Measurements from ENCODE around the gene ACSL1.

ACSL1 gene

DNA sequence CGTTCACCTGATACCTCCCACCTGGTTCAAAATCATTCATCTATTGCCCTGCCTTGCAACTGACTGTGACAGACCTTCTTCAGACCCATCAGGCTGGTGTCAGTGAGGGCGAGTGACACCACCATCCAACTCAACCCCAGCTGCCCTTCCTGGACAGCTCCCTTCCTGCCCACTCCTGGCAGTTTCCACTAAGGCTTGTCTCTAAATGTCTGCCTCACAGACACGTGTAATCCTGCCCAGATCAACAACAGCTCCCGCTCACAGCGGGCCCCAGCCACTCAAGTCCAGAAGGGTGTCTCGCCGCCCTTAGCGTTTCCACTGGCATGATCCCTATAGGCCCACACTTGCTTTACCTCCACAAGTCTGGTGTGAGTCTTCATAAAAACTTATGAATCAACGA, 28.9 kb downstream of the ACSL1 start:
- no peak overlapping the region for H3K9ac ChIP-seq (ENCODE audit: low read depth, low read length)
- no peaks in the 10 kb centered on the region for H3K9me3 ChIP-seq (replicated peaks; ENCODE audit: low read length)
- no peak overlapping the region for H3K4me3 ChIP-seq (ENCODE audit: low read length)
- H3K4me1 ChIP-seq (ENCODE audit: control insufficient read depth, insufficient read depth, low read length), result peaks cover 25% of the 10 kb centered on the region
- H3K36me3 ChIP-seq (ENCODE audit: insufficient read depth, low read length), result peaks cover 4% of the 10 kb centered on the region
- H3K27me3 ChIP-seq (ENCODE audit: control insufficient read depth, insufficient read depth, low read length), result no peaks in the 10 kb centered on the region
- H3K4me2 ChIP-seq (ENCODE audit: low read length), result no peak overlapping the region

DNA sequence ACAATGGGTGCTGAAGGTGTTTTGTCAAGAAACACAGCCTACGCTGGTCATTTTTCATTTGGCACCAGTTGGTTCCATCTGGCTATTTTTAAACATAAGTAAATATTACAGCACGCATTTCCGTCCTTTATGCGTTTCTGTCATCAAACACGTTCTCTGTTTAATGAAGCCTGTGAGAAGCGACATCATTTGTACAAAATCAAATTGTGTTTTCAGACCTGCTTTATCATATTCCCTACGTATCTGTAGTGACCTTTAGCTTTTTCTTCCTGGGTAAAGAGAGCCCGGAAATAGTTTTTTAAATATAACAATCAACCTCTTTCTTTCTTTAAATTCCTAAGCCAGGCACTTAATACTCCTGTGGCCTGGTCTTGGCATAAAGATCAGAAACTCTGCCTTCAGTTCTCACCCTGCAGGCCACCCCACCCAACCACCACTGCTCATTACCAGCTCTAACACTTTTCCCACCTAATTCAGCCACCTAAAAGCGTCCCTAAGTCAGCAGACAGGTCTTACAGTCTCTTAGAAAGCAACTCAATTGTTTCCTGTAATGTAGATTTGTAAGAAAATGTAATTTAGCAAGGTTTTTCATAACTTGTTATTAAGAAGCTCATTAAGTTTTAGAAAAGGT, 30.4 kb downstream of the ACSL1 start:
- H3K4me3 ChIP-seq (ENCODE audit: low read length), result no peak overlapping the region
- H3K9ac ChIP-seq (ENCODE audit: low read depth, low read length), result no peak overlapping the region
- peaks cover 4% of the 10 kb centered on the region for H3K36me3 ChIP-seq (ENCODE audit: insufficient read depth, low read length)
- H3K4me1 ChIP-seq (ENCODE audit: control insufficient read depth, insufficient read depth, low read length), result peaks cover 16% of the 10 kb centered on the region
- no peaks in the 10 kb centered on the region for H3K27me3 ChIP-seq (ENCODE audit: control insufficient read depth, insufficient read depth, low read length)
- no peak overlapping the region for H3K4me2 ChIP-seq (ENCODE audit: low read length)
- H3K9me3 ChIP-seq (replicated peaks; ENCODE audit: low read length), result no peaks in the 10 kb centered on the region

DNA sequence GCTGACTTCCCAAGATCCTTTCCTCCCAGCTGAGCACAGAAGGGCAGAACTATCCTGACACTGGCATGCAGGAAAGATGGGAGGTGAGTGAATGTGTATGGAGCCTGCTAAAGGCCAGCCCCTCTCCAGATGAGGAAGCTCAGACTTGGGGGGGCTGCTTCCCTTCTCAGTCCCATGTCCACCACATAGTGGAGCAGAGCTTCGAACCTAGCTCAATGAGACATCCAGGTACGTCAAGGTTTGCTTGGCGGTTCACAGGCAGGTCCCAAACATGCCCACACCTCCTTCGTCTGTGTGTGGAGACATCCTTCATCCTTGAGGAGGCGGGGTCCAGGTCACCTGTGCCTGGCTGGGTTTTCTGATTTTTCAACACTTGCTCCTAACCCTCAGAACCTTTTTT, 31.3 kb downstream of the ACSL1 start:
- Histone ChIP-seq H3K9ac (ENCODE audit: low read depth, low read length) (no peak overlapping the region), H3K4me2 (ENCODE audit: low read length) (no peak overlapping the region), H3K27me3 (ENCODE audit: control insufficient read depth, insufficient read depth, low read length) (no peaks in the 10 kb centered on the region), H3K4me1 (ENCODE audit: control insufficient read depth, insufficient read depth, low read length) (peaks cover 16% of the 10 kb centered on the region), H3K36me3 (ENCODE audit: insufficient read depth, low read length) (peaks cover 4% of the 10 kb centered on the region), H3K4me3 (ENCODE audit: low read length) (no peak overlapping the region), H3K9me3 (replicated peaks; ENCODE audit: low read length) (no peaks in the 10 kb centered on the region)

DNA sequence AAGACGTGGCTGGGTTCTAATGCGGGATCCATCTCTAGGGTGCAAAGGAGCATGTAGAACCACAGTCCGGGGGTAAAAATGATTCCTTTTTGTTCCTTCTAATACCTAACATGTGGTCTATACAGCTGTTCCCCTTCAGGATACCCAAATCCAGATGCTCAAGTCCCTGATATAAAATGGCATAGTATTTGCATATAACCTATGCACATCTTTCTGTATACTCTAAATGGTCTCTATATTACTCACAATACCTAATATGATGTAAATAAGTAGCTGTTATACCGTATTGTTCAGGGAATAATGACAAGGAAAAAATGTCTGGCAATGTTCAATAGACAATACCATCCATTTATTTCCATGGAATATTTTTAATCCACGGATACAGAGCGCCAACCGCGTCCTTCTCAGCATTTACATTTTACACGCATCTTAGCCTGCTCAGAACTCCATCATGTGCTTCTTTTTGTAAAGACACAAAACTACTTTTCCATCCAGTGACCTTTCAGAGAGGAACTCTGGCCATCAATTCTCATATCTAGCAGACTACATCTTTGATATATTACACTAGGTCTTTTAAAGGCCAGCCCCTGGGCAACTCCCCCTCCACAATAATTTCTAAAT, 31.9 kb downstream of the ACSL1 start:
- Histone ChIP-seq H3K9me3 (replicated peaks; ENCODE audit: low read length) (no peaks in the 10 kb centered on the region), H3K4me1 (ENCODE audit: control insufficient read depth, insufficient read depth, low read length) (peaks cover 16% of the 10 kb centered on the region), H3K4me3 (ENCODE audit: low read length) (no peak overlapping the region), H3K27me3 (ENCODE audit: control insufficient read depth, insufficient read depth, low read length) (no peaks in the 10 kb centered on the region), H3K9ac (ENCODE audit: low read depth, low read length) (no peak overlapping the region), H3K36me3 (ENCODE audit: insufficient read depth, low read length) (peaks cover 4% of the 10 kb centered on the region), H3K4me2 (ENCODE audit: low read length) (no peak overlapping the region)

DNA sequence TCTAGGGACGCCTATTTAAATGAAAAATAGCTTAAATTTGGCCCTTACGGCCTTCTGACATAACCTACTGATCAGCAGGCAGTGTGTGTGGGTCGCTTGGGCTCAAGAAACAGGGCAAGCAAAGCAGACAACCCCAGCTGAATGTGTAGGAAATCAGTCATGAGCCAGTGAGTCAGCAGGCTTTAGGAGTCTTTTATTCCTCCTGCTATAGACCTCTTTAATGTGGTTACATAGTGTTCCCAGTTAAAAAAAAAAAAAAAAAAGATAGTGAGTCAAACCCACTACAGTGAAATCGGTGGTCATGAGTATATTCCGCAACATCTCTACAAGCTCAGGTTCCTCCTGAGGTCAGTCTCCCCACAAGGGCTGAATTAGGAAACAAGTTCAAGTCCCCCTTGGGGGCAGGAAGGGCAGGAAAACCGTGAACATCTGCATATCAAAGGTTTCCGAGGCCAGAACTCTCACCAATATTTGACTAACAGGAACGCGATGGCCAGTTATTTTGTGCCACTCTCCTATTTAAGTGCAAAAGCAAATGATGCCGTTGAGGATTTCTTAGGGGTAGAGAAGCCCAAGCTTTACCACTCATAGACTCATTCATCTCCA, 32.7 kb downstream of the ACSL1 start:
- Histone ChIP-seq H3K4me1 (ENCODE audit: control insufficient read depth, insufficient read depth, low read length) (peaks cover 16% of the 10 kb centered on the region), H3K27me3 (ENCODE audit: control insufficient read depth, insufficient read depth, low read length) (no peaks in the 10 kb centered on the region), H3K9ac (ENCODE audit: low read depth, low read length) (peak overlapping the region; percentile 25), H3K4me3 (ENCODE audit: low read length) (no peak overlapping the region), H3K36me3 (ENCODE audit: insufficient read depth, low read length) (peaks cover 4% of the 10 kb centered on the region), H3K4me2 (ENCODE audit: low read length) (peak overlapping the region; percentile 55), H3K9me3 (replicated peaks; ENCODE audit: low read length) (no peaks in the 10 kb centered on the region)

DNA sequence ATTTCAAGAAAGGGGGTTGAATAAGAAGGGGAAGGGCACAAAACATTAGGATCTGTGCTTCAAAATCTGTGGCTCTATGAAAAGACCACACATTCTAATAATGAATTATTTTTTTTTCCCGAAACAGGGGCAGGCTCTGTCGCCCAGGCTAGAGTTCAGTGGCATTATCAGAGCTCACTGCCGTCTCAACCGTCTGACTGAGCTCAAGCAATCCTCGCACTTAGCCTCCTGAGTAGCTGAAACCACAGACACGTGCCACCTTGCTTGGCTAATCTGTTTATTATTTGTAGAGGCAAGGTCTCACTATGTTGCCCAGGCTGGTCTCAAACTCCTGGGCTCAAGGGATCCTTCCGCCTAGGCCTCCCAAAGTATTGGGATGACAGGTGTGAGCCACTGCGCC, 33.4 kb downstream of the ACSL1 start:
- Histone ChIP-seq H3K4me2 (ENCODE audit: low read length) (peak overlapping the region; percentile 52), H3K9ac (ENCODE audit: low read depth, low read length) (peak overlapping the region; percentile 25), H3K9me3 (replicated peaks; ENCODE audit: low read length) (no peaks in the 10 kb centered on the region), H3K27me3 (ENCODE audit: control insufficient read depth, insufficient read depth, low read length) (no peaks in the 10 kb centered on the region), H3K4me3 (ENCODE audit: low read length) (no peak overlapping the region), H3K4me1 (ENCODE audit: control insufficient read depth, insufficient read depth, low read length) (peaks cover 16% of the 10 kb centered on the region), H3K36me3 (ENCODE audit: insufficient read depth, low read length) (peaks cover 5% of the 10 kb centered on the region)

DNA sequence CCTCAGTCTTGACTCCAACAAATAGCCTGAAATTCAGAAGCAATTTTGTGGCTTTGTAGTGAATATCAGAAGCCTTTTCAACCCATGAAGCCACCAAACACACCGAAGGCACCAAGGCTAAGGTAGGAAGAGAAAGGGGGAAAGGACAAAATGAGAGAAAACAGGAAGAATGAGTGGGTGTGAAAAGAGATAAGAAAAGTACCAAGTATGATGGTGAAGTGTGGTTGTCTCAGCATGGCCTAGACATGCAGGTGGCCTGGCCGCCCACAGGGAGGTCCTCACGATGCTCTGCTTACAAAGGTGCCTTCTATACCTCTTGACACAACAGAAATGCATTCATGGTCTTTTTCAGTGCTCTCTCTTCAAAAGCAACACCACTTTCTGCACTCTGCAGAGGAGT, 34.9 kb downstream of the ACSL1 start:
- Histone ChIP-seq H3K27me3 (ENCODE audit: control insufficient read depth, insufficient read depth, low read length) (no peaks in the 10 kb centered on the region), H3K36me3 (ENCODE audit: insufficient read depth, low read length) (peaks cover 10% of the 10 kb centered on the region), H3K4me3 (ENCODE audit: low read length) (no peak overlapping the region), H3K9me3 (replicated peaks; ENCODE audit: low read length) (no peaks in the 10 kb centered on the region), H3K9ac (ENCODE audit: low read depth, low read length) (no peak overlapping the region), H3K4me2 (ENCODE audit: low read length) (no peak overlapping the region), H3K4me1 (ENCODE audit: control insufficient read depth, insufficient read depth, low read length) (peaks cover 16% of the 10 kb centered on the region)

DNA sequence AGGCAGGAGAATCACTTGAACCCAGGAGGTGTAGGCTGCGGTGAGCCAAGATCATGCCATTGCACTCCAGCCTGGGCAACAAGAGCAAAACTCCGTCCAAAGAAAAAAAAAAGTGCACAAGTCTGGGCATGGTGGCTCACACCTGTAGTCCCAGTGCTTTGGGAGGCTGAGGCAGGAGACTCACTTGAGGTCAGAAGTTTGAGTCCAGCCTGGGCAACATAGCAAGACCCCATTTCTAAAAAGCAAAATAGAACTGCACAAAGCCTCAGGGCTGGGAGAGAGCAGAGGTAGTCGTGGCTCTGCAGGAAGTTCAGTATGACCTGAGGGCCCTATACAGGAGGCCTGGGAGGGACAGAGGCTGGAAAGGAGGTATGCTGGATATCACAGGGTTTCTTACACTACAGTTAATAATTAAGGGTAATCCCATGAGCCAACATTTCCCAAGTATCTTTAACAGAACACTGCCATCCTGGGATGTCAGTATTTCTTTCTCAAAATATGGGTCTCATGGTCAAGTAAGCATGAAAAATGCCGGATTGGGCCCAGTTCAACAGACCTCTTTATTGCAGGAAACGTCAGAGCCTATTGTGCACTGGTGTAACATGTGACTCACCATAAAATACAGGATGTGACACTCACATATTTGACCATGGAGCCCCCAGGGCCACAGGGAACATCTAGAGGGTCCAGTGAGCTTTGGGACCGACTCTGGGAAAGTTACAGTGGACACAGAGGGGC, 37.8 kb downstream of the ACSL1 start:
- H3K4me2 ChIP-seq (ENCODE audit: low read length), result no peak overlapping the region
- H3K4me3 ChIP-seq (ENCODE audit: low read length), result no peak overlapping the region
- no peaks in the 10 kb centered on the region for H3K9me3 ChIP-seq (replicated peaks; ENCODE audit: low read length)
- H3K36me3 ChIP-seq (ENCODE audit: insufficient read depth, low read length), result peaks cover 19% of the 10 kb centered on the region
- no peak overlapping the region for H3K9ac ChIP-seq (ENCODE audit: low read depth, low read length)
- peaks cover 9% of the 10 kb centered on the region for H3K4me1 ChIP-seq (ENCODE audit: control insufficient read depth, insufficient read depth, low read length)
- no peaks in the 10 kb centered on the region for H3K27me3 ChIP-seq (ENCODE audit: control insufficient read depth, insufficient read depth, low read length)

DNA sequence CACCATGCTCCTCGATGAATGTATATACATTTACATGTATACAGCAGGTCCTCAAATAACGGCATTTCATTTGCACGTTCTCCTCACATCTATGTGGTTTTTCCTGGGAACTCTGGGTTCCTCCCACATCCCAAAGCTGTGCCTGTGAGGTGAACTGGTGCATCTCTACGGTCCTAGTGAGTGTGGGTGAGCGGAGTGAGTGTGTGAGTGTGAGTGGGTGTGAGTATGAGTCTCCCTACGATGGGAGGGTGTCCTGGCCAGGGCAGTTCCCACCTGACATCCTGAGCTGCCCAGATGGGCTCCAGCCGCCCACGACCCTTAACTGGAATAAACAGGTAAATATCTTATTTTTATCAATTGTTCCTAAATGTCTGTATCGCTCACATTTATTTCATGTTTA, 40.0 kb downstream of the ACSL1 start:
- H3K27me3 ChIP-seq (ENCODE audit: control insufficient read depth, insufficient read depth, low read length), result no peaks in the 10 kb centered on the region
- peaks cover 19% of the 10 kb centered on the region for H3K36me3 ChIP-seq (ENCODE audit: insufficient read depth, low read length)
- H3K4me2 ChIP-seq (ENCODE audit: low read length), result no peak overlapping the region
- no peaks in the 10 kb centered on the region for H3K9me3 ChIP-seq (replicated peaks; ENCODE audit: low read length)
- H3K4me3 ChIP-seq (ENCODE audit: low read length), result no peak overlapping the region
- H3K4me1 ChIP-seq (ENCODE audit: control insufficient read depth, insufficient read depth, low read length), result no peaks in the 10 kb centered on the region
- no peak overlapping the region for H3K9ac ChIP-seq (ENCODE audit: low read depth, low read length)

DNA sequence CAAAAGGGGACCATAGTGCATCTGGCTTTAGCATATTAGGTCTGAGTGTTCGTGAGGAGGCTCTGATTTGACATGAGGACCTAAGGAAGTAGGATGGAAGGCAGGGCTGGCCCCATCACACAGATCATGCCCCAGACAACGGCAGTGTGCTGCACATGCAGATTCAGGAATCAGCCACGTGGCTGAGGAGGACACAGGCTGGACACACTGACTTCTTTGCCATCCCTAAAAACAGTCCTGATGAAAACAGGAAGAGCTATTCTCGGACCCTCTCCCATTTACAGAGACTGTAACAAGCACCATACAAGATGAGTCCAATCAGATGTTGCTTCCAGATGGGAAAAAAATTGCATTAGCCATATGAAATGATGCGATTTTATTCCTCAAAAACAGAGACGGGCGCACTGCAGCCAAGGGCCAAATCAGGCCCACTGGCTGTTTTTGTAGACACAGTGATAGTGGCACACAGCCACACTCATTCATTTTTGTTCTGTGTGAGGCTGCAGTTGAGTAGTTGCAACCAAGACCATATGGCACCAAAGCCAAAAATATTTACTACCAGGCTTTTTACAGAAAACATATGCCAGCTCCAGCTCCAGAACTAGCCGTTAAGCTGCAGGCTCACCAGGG, 41.0 kb downstream of the ACSL1 start:
- H3K9me3 ChIP-seq (replicated peaks; ENCODE audit: low read length), result no peaks in the 10 kb centered on the region
- no peak overlapping the region for H3K9ac ChIP-seq (ENCODE audit: low read depth, low read length)
- H3K4me2 ChIP-seq (ENCODE audit: low read length), result no peak overlapping the region
- no peaks in the 10 kb centered on the region for H3K4me1 ChIP-seq (ENCODE audit: control insufficient read depth, insufficient read depth, low read length)
- no peak overlapping the region for H3K4me3 ChIP-seq (ENCODE audit: low read length)
- H3K36me3 ChIP-seq (ENCODE audit: insufficient read depth, low read length), result peaks cover 23% of the 10 kb centered on the region
- no peaks in the 10 kb centered on the region for H3K27me3 ChIP-seq (ENCODE audit: control insufficient read depth, insufficient read depth, low read length)

DNA sequence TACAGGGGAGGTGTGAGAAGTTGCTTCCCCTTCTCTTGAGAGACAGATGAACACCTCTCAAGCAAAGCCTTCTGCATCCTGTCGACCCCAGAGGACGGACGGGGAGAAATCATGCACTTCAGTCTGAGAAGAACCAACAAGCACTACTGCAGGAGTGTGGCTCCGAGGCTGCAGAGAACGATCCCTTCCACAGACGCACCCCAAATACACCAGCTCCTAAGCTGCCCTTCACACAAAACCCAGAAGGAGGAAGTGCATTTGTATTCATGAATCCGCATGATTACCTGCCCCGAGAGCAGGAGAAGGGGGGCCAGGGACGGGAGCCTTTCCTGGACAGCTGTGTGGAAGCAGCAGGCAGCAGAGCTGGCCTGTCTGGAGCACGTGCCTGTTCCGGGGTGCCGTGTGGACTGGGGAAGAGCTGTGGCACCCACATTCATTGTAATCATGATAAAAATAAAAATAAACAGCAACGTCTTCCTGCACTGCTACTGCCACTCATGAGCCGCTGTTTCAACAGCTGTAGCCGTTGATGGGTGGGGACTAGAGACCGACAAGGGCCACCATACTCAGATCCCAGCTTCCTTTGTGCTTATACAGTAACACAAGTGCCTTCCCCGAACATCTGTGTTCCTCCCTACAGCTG, 42.9 kb downstream of the ACSL1 start:
- Histone ChIP-seq H3K4me2 (ENCODE audit: low read length) (no peak overlapping the region), H3K27me3 (ENCODE audit: control insufficient read depth, insufficient read depth, low read length) (no peaks in the 10 kb centered on the region), H3K9ac (ENCODE audit: low read depth, low read length) (no peak overlapping the region), H3K4me3 (ENCODE audit: low read length) (no peak overlapping the region), H3K36me3 (ENCODE audit: insufficient read depth, low read length) (peaks cover 18% of the 10 kb centered on the region), H3K4me1 (ENCODE audit: control insufficient read depth, insufficient read depth, low read length) (no peaks in the 10 kb centered on the region), H3K9me3 (replicated peaks; ENCODE audit: low read length) (no peaks in the 10 kb centered on the region)

All from skeletal muscle satellite cell (primary cell).